Kidney epithelial cell (primary cell): ENCODE data around the gene TSPO. TPM values are rescaled to one million over a fixed set of nuclear protein-coding genes. Genes with fewer than 3 reads are reported as not detected.

Experiments used
- DNase-seq: peaks from one replicate; pipeline ENCODE4 v3.0.0-alpha.2; 2010; ENCODE audit warnings: low read depth
- H3K27me3 ChIP-seq: 2 replicates; pipeline ENCODE4 v1.6.0; 2011; ENCODE audit warnings: low read length; ENCODE audit not compliant: control insufficient read depth, insufficient read depth
- H3K36me3 ChIP-seq: 2 replicates; pipeline ENCODE4 v1.5.1; 2011; ENCODE audit warnings: low read length; ENCODE audit not compliant: control insufficient read depth, insufficient read depth
- H3K4me3 ChIP-seq: 2 replicates; pipeline ENCODE4 v1.5.1; 2011; ENCODE audit warnings: low read depth, mild to moderate bottlenecking, control low read depth, low read length
- total RNA-seq: library from RNA; depleted of rRNA; stranded (reverse); fragments of >200 nt; gene quantifications from 2 replicates; pipeline ENCODE4 v1.2.3, GENCODE V29; 2015
- TF ChIP-seq, protein P1 (sequence below): IDR thresholded peaks from 2 replicates; pipeline ENCODE4 v1.5.1; 2011; ENCODE audit warnings: mild to moderate bottlenecking, moderate library complexity, low read length, control low read depth, inconsistent platforms; ENCODE audit not compliant: insufficient read depth, poor library complexity, severe bottlenecking

TSPO gene
- total RNA-seq, 1 donor from 2014 or later, result 394 TPM

DNA sequence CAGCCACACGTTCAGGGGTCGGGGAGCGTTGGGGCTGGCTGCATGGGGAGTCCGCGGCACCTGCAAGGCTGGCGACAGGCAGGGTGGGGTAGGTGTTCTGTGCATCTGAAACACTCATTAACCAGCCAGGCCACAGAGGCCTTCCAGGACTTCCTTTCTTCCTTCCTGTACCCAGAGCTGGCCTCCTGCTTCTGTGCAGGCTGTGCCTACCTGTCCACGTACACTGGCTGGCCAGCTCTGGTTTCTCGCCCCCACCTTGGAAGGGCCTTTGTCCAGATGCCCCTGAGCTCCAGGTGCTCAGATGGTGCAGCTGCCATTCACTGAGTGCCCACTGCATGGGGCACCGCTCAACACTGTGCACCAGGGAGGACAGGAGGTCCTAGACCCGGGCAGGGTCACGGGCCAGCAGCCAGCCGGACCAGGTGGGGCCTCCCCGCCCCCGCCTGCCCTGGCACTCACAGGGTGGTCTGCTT is 19.7 kb downstream of the TSPO start:
- no peak for DNase-seq
- Histone ChIP-seq H3K4me3 (no peak overlapping the region), H3K36me3 (peaks cover 1% of the 10 kb centered on the region), H3K27me3 (no peaks in the 10 kb centered on the region)
- TF ChIP-seq, protein P1, sequence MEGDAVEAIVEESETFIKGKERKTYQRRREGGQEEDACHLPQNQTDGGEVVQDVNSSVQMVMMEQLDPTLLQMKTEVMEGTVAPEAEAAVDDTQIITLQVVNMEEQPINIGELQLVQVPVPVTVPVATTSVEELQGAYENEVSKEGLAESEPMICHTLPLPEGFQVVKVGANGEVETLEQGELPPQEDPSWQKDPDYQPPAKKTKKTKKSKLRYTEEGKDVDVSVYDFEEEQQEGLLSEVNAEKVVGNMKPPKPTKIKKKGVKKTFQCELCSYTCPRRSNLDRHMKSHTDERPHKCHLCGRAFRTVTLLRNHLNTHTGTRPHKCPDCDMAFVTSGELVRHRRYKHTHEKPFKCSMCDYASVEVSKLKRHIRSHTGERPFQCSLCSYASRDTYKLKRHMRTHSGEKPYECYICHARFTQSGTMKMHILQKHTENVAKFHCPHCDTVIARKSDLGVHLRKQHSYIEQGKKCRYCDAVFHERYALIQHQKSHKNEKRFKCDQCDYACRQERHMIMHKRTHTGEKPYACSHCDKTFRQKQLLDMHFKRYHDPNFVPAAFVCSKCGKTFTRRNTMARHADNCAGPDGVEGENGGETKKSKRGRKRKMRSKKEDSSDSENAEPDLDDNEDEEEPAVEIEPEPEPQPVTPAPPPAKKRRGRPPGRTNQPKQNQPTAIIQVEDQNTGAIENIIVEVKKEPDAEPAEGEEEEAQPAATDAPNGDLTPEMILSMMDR, result no peak

DNA sequence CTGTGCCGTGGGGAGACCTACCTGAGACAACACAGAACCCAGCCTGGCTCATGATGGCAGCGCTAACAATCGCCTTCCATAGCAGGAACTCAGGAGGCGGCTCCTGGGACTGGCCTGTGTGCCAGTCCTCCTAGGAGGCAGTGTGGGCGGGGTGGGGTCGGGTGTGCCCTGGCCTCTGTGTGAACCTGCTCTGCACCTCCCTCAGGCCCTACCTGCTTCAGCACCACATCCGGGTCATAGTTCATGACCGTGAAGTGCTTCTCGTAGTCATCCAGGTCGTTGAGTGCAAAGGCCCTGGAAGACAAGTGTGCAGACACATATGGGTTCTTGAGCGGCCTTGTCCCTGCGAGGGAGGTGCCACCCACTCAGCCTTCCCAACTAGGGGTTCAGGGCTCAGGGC is 20.2 kb downstream of the TSPO start:
- no peaks in the 10 kb centered on the region for H3K27me3 ChIP-seq
- DNase-seq, result no peak

DNA sequence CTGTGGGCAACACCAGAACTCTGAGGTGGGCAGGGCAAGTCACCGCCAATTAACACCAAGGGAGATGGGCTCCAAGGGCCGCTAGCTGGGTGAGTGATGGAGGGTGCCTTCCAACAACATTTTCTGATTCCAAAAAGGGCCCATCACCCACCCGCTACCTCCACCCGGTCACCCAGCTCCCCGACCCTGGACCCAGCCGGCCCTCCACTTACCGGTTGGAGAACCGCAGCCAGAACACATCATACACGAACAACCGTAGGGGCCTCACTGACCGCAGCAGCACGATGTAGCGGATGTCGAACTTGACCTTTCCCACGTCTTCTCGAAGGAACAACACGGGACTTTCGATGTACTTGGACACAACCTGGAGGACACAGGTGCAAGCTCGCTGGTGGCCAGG is 20.8 kb downstream of the TSPO start:
- H3K27me3 ChIP-seq, result no peaks in the 10 kb centered on the region
- TF ChIP-seq, protein P1, result no peak
- no peak overlapping the region for H3K4me3 ChIP-seq
- peaks cover 1% of the 10 kb centered on the region for H3K36me3 ChIP-seq
- no peak for DNase-seq

More for the DNA sequence above, 20.2 kb downstream of the TSPO start:
- TF ChIP-seq, protein P1, result no peak
- peaks cover 1% of the 10 kb centered on the region for H3K36me3 ChIP-seq
- no peak overlapping the region for H3K4me3 ChIP-seq

DNA sequence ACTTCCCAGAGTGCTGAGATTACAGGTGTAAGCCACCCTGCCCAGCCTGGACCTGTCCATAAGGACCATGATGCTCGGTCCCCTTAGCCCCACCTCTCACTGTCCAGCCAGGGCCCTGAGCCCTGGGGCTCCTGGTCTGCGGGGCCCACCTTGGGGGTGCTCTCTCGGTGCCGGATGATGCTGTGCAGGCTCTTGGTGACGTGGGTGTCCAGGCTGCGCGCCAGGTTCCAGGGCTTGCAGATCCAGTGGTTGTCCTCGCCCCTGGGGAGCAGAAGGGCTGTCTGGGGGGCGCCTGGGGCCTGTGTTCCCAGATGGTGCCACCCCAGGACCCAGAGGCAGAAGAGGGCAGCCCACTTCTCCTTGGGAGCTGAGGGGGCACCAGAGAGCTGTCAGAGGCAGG is 22.2 kb downstream of the TSPO start:
- Histone ChIP-seq H3K27me3 (no peaks in the 10 kb centered on the region), H3K4me3 (no peak overlapping the region), H3K36me3 (peaks cover 5% of the 10 kb centered on the region)
- no peak for DNase-seq
- TF ChIP-seq, protein P1, result no peak

DNA sequence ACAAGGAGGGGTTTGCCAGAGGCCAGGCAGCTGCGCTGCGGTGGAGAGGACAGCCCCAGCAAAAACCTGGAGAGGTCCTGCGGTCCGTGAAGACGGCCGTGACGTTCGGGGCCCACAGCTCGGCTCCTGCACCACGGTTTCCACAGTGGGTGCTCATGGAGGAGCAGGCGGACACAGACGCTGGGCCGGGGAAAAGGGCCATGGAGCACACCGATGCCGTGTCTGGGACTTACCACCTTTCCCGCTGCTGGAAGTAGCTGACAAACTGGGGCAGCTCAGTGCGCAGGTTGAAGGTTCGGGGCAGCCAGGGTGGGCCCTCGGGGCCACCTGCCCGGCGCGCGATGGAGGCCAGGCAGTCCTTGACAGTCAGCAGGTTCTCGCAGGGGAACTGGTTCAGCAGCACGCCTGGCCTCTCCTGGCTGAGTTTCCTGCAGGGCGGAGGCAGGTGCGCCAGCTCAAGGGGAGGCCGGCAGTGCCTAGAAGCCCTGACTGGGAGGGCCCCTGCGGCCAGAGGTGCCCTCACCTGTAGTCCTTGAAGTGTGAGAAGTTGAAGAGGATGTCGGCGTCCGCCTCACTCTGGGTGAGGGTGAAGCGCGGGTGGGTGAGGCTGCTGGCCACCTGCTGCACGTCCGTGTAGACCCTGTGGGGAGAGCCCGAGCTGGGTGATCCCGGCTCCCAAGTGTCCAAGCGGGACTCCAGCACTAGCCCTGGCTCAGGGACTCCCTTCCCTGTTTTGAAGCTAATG is 22.8 kb downstream of the TSPO start:
- TF ChIP-seq, protein P1, result no peak
- H3K4me3 ChIP-seq, result no peak overlapping the region
- no peaks in the 10 kb centered on the region for H3K27me3 ChIP-seq
- peaks cover 9% of the 10 kb centered on the region for H3K36me3 ChIP-seq
- no peak for DNase-seq
